ENCODE results near the gene KIF26B.
"Not testable (repeated sequence)": the region's sequence is repeated elsewhere in the genome, so short reads cannot be mapped to it uniquely, and the experiment has no call there.

KIF26B gene

DNA sequence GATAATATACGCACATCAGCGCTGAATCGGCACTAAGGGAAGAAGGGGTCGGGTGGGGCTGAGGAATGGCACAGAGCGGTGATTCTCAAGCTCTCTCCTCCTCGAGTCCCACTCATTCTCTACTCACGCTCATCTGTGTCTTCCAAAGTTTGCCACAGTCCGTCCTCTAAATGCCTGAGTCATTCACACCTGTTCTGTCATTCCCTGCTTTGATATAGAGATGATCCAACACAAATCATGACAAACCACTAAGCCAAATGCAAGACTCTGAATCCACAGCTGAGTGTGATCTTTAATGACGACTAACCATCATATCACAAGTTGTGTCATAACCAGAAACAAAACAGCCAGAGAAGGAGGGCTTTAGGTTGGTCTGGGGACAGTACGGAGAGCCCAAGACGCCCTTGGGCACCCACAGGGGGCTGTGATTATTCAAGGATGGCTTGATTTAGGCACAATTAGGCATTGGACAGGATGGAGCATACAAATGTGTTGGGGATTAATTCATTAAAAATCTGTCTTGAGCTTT lies 501.5 kb downstream of the KIF26B start:
- no peak for DNase-seq

- no peak for DNase-seq
These were observed 502.6 kb downstream of the KIF26B start for GRCh38 chr1:245657371-245657770.

DNA sequence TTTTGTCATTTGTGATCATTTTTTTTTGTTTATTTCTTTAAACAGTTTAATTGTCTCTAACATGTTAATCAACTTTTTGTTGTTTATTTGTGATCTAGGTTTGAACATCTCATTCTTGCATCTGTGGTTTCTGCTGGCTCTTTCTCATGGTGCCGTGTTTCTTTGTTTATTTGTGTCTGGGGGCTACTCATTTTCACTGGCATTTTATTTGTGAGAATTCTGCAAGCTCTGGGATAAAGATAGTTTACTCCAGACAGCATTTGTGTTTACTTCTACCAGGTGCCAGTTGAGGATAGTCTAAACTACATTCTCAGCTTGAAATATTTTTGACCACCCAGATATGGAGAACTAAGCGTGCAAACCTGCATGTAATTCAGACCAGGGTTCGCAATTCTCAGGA lies 508.6 kb downstream of the KIF26B start:
- no peak for DNase-seq

DNA sequence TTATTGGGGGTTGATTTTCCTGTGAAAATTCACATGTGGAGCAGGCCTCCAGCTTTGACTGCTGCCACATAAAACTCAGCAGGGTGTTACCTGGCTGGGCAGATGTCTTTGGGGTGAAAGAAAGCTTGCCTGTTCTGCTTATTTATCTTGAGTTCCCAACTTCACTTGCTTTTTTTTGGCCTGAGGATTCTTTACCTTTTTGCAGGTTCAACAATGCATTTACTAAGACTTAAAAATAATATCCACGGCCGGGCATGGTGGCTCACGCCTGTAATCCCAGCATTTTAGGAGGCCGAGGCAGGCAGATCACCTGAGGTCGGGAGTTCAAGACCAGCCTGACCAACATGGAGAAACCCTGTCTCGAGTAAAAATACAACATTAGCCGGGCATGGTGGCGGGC lies 509.1 kb downstream of the KIF26B start:
- DNase-seq = no peak

DNA sequence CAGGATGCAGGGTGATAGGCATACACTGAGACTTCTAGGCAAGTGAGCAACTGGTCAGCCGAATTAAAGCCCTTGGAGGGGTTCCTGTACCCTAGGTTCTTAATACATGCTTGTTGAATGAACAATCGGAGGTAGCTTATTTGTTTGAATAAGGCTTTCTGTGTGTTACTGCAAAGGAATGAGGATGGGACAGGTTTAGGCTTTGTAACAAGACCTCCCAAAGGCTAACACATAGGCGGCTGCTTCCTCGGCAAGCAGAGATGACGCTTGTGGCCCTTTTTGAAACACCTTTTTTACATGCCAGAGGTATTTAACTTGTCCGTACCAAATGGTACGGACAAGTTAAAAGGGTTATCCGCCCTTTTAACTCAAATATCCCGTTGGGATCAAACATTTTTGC lies 511.6 kb downstream of the KIF26B start:
- DNase-seq = no peak

- DNase-seq = no peak
These were observed 516.6 kb downstream of the KIF26B start for GRCh38 chr1:245671349-245671748.

DNA sequence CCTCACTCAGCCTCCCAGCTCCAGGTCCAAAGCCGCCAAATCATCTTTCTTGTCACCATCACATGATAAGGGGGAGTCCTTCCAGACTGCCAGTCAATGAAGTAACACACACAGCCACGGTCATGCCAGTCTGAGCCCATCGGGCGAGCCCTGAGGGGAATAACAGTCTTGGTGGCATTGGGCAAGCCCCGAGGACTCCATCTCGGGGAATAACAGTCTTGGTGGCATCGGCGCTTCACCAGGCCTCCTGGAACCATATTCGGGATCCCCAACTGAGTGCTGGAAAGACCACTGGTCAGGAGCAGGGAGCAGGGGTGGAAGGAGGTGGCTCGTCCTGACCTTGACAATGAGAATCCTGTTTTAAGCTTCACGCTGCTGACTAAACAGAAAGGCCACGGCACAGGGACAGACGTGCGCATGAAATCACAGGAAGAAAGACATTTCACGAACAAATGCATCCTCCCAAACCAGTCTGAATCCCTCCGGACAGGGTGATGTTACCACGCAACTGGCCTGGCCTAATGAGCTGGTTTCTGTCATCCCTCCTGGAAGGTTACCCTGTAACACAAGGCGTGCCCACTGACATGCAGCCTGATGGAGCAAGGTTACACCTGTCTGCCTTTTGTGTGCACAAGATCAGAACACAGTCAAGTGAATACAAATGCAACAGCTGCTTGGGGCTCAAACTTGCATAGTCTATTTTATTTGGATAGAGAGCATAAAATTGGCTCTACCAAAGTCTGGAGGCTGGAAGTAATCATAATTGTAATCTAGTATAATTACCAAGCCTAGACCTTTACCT lies 517.4 kb downstream of the KIF26B start:
- no peak for DNase-seq

GRCh38 chr1:245672836-245673656 lies 518.3 kb downstream of the KIF26B start:
- not testable (repeated sequence) for DNase-seq

DNA sequence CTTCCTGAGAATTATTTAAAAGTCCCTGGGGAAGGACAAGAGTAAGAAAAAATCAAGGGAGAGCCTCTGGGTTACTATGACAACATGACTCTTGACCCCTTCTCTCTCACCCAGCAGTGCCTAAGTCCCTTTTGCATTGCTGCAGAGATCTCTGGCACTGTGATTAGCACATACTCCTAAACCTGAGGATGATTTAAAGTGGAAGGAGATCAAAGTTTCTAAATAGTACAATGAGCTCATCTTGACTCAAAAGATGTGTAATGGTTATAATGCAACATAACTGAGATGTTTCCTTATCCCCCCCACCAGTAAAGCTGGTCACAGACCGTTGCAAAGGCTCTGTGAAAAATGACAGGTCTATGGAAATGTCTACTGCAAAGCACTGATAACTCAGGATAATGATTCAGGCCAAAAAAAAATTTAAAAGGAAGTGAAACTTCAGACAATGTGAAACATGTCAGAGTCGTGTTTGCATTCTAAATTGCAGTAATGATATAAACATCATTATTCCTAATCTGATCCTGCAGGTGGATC lies 519.2 kb downstream of the KIF26B start:
- peak; percentile 39 for DNase-seq

- peak; percentile 84 for DNase-seq
These were observed 522.9 kb downstream of the KIF26B start for GRCh38 chr1:245677461-245678240.

DNA sequence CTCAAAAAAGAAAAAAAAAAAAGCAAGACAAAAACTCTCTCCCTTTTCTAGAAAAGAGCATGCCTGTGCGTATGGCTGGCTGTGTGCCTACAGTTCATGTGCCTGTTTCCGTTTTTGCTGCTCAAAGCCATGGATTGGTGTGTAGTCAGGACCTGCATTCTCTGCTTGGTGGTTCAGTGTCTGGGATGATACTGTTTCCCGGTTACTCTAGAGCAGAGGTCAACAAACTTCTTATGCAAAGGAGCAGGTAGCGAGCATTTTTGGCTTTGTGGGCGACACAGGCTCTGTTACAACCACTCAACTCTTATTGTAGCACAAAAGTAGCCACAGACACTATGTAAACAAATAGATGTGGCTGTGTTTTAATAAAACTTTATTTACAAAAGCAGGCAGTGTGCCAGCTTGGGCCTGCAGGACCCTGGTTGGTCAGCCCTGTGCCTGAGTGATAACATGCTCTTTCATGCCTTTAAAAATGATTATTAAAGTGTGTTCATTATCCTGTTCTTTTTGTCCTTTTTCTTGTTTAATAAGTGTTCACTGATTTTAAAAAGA lies 524.2 kb downstream of the KIF26B start:
- DNase-seq = no peak

DNA sequence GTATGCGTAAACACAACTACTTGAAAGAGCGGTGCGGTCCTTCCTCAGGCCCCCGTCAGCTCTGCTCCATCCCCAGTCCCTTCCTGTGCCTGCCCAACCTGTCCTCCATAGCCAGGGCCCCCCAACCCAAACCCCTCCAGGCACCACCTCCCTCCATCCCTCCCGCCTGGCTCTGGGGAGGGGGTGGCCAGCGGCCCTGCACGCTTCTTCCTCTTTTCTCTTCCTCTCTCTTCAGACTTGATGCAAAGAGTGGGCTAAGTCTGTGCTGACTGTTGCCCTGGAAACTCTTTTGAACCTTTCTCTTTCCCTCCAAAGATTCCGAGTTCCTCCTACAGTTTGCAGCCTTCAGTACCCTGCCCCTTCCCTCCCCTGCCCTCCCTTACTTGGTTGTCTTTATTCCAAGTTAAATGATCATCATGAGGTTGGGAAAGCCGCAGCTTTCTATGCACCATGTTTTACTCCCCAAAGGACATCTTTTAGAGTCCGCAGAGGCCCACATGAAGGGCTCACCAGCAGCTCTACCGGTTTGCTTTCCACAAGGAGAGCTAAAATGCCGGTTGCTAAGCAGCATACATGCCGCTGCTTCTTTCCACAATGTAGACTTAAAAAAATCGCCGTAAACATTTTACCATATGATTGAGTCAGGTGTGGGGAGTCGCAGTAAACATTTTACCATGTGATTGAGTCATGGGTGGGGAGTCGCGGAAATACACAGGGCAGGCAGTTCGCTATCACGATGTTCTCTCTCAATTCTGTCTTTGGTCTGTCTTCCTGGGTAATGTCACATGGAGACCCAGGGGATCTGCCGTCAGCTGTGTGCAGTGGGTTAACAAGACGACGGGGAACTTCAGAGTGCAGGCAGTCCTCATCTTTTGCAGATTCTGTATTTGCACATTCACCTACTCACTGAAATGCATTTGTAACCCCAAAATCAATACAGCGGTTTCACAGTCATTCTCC lies 525.3 kb downstream of the KIF26B start:
- no peak for DNase-seq

- DNase-seq = peak; percentile 55
These were observed 528.1 kb downstream of the KIF26B start for GRCh38 chr1:245682638-245683628.

DNA sequence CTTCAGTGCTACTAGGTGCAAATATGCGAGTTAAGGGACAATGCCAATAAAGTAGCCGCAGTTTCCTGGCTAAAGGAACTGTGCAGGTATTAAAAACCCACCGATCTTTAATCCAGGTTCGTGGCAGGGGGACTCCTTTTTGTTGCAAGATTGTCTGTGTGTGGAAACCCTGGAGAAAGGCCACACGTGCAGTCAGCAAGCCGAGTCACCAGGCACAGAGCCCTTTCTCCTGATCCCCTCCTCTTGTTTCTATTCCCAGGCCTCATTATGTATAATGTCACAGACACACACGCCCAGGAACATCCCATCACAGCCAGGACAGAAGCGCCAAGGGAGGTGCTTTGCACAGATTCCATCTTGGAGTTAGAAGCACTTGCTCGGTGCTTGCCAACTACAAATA lies 528.9 kb downstream of the KIF26B start:
- no peak for DNase-seq

DNA sequence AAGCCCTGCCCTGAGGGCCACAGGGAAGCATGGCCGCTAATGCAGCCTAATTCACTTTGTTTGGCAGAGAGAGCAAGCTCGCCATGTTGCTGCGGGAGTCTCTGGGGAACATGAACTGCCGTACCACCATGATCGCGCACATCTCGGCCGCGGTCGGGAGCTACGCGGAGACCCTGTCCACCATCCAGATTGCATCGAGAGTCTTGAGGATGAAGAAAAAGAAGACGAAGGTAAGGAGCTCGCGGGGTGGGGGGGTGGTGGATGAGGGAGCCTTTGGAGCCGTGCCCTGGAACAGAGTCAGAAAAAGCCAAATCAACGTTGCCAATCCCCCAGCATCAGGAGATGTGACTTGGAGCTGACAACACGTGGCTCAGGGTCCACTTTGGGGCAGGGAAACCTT lies 529.4 kb downstream of the KIF26B start:
- no peak for DNase-seq

DNA sequence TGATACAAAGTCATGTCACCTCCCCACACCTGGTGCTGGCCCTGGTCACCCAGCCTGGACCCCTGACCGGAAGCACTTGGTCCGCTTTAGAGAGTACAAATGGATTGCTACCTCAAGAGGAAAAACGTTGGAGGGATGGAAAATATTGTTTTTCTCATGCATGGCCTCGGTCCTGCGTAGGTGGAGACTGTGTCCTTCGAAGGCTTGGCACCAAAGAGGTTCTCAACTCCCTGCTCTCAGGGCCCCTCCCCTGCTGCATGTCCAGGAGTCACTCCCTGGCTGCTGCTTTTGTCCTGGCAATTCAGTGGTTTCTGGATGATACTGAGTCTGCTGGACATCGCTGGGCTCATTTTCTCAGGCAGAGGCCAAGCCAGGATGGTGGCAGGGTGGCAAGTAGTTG lies 529.8 kb downstream of the KIF26B start:
- no peak for DNase-seq

DNA sequence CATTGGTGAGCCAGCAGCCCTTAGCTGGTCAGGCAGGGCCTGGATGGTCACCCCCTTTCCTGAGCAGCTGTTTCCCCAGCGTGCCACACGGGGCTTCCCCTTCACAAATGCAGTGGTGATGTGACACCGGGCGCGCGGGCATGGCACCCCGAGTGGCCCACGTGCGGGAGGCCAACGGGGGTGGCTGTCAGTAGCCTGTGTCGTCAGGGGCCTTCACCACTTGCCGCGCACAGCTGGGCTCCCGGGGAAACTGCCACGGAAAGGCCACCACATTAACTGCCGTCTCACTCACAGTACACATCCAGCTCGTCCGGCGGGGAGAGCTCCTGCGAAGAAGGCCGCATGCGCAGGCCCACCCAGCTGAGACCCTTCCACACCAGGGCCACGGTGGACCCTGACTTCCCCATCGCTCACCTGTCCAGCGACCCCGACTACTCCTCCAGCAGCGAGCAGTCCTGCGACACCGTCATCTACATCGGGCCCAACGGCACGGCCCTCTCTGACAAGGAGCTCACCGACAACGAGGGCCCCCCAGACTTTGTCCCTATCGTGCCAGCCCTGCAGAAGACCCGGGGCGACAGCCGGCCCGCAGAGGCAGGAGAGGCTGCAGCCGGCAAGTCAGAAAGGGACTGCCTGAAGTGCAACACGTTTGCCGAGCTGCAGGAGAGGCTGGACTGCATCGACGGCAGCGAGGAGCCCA lies 530.5 kb downstream of the KIF26B start:
- DNase-seq = no peak

DNA sequence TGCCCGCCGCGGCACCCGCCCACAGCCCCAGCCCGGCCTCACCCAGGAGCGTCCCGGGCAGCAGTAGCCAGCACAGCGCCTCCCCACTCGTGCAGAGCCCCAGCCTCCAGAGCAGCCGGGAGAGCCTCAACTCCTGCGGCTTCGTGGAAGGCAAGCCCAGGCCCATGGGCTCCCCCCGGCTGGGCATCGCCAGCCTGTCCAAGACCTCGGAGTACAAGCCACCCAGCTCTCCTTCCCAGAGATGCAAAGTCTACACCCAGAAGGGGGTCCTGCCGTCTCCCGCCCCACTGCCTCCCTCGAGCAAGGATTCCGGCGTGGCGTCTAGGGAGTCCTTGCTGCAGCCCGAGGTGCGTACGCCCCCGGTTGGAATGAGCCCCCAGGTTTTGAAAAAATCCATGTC lies 531.2 kb downstream of the KIF26B start:
- DNase-seq = no peak

- DNase-seq = no peak
These were observed 531.8 kb downstream of the KIF26B start for GRCh38 chr1:245686446-245687030.
